Loucy (cell line): Measurements from ENCODE around the gene ADCY4.

Experiments used
- CTCF ChIP-seq: fragments of 200-600 bp; sonication (generic); conservative IDR thresholded peaks from 2 replicates; pipeline ENCODE4 v1.5.1; 2014; ENCODE audit warnings: mild to moderate bottlenecking, antibody characterized with exemption, low read length
- EZH2phosphoT487 ChIP-seq: fragments of 200-600 bp; IDR thresholded peaks from 2 replicates; pipeline ENCODE4 v1.6.1; 2018; ENCODE audit warnings: antibody characterized with exemption, mild to moderate bottlenecking, moderate library complexity, borderline replicate concordance

DNA sequence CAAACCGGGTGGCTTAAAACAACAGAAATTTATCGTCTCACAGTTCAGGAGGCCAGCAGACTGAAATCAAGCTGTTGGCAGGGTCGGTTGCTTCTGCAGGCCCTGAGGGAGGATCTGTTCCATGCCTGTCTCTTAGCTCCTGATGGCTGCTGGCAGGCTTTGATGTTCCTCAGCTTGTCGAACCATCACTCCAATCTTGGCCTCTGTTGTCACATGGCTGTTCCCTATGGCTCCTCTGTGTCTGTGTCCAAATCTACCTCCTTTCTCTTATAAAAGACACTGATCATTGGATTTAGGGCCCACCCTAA, 47.1 kb upstream of the ADCY4 start:
- TF ChIP-seq CTCF (no peak), EZH2phosphoT487 (no peak)
